IPS-NIHi7 (cell line): ENCODE data around the gene PPP1R17.
A peak's percentile ranks its signal among the peaks of the same experiment; 100 is the strongest.

Experiments used
- DNase-seq: peaks from one replicate; pipeline ENCODE4 v3.0.0; 2012; ENCODE audit warnings: mixed read lengths; ENCODE audit errors: extremely low spot score

Gene PPP1R17

GRCh38 chr7:31699050-31699449 lies 12.0 kb downstream of the PPP1R17 start:
- peak; percentile 20 for DNase-seq

GRCh38 chr7:31702354-31702753 lies 15.3 kb downstream of the PPP1R17 start:
- DNase-seq = no peak

- DNase-seq = no peak
Measured at GRCh38 chr7:31705377-31705776, 18.4 kb downstream of the PPP1R17 start.

GRCh38 chr7:31707089-31707488 lies 20.1 kb downstream of the PPP1R17 start:
- DNase-seq = no peak

GRCh38 chr7:31710171-31710570 lies 23.2 kb downstream of the PPP1R17 start:
- DNase-seq = peak; percentile 59

GRCh38 chr7:31716355-31716754 lies 29.3 kb downstream of the PPP1R17 start:
- DNase-seq = no peak

- DNase-seq = no peak
Measured at GRCh38 chr7:31720366-31720765, 33.4 kb downstream of the PPP1R17 start.

GRCh38 chr7:31724696-31725095 lies 37.7 kb downstream of the PPP1R17 start:
- DNase-seq = no peak

- peak; percentile 38 for DNase-seq
Measured at GRCh38 chr7:31729195-31729804, 42.3 kb downstream of the PPP1R17 start.

GRCh38 chr7:31734456-31734855 lies 47.4 kb downstream of the PPP1R17 start:
- no peak for DNase-seq

GRCh38 chr7:31735991-31736982 lies 49.3 kb downstream of the PPP1R17 start:
- peak; percentile 80 for DNase-seq

- DNase-seq = no peak
Measured at GRCh38 chr7:31741852-31742251, 54.8 kb downstream of the PPP1R17 start.

GRCh38 chr7:31744294-31744874 lies 57.4 kb downstream of the PPP1R17 start:
- DNase-seq = peak; percentile 59

GRCh38 chr7:31747553-31747952 lies 60.5 kb downstream of the PPP1R17 start:
- DNase-seq = no peak

- DNase-seq = no peak
Measured at GRCh38 chr7:31748084-31748483, 61.1 kb downstream of the PPP1R17 start.

- DNase-seq = no peak
Measured at GRCh38 chr7:31751726-31752125, 64.7 kb downstream of the PPP1R17 start.
